Stimulated activated CD8-positive, alpha-beta memory T cell treated with anti-CD3 and anti-CD28 coated beads, Interleukin-4, amount 100 ng/mL, for 4 hours (primary cell): ENCODE measurements around the gene MBD5.

ENCODE experiments used
- DNase-seq, 2 donors: peaks; one replicate each; pipeline ENCODE4 v3.0.0-alpha.2; 2020; ENCODE audit warnings: low read depth in 2 of 2, low spot score in 1 of 2

Gene MBD5

GRCh38 chr2:148218326-148219075 lies 197.6 kb downstream of the MBD5 start:
- no peak for DNase-seq

DNA sequence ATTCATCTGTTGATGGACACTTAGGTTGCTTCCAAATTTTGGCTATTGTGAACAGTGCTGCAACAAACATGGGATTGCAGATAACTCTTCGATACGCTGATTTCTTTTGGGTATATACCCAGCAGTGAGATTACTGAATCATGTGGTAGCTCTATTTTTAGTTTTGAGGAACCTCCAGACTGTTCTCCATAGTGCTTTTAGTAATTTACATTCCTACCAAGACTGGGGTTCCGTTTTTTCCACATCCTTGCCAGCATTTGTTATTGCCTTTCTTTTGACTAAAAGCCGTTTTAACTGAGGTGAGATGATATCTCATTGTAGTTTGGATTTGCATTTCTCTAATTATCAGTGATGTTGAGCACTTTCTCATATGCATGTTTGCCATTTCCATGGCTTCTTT lies 200.3 kb downstream of the MBD5 start:
- DNase-seq, result no peak

DNA sequence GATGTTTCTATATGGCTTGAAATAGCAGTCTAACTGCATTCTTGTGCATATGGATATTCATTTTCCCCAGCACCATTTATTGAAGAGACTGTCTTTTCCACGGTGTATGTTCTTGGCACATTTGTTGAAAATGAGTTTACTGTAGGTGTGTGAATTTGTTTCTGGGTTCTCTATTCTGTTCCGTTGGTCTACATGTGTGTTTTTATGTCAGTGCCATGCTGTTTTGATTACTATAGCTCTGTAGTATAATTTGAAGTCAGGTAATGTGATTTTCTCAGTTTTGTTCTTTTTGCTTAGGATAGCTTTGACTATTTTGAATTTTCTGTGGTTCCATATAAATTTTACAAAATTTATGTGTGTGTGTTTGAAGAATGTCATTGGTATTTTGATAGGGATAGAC lies 201.0 kb downstream of the MBD5 start:
- no peak for DNase-seq

- DNase-seq, result no peak
These were observed 211.0 kb downstream of the MBD5 start for GRCh38 chr2:148231858-148232257.

DNA sequence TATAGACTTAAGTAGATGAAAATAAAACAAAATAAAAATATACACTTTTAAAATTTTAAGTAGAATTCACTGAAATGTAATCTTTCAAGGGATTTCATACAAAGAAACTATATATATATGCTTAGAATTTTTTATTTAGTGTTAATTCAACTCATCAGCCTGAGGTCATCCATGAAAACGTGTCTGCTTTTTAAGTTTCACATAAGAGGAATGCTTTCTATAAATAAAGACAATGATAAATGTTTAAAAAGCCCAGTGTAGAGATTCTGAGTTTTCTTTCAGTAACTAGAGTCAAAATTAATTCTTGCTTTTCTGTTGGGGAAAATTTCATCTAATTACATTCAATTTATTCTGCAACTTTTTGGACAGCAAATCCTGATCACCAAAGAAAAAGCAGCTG lies 213.3 kb downstream of the MBD5 start:
- DNase-seq, result no peak

DNA sequence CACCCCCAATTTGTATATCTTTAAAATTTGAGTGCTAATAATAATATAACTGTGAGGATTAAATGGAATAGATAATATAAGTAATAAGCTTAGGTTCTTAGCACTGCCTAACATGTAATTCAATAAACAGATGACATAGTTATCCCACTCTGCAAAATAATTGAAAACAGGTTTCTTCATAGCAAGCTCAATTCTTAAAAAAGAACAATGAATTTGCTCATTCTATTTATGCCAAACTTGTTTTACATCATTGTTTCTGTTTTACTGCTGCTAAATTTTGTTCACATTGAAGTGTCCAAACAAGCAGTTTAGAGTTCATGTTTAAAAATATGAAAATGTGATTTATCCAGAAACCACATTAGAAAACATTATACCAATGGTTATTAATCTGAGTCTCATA lies 217.0 kb downstream of the MBD5 start:
- no peak for DNase-seq

DNA sequence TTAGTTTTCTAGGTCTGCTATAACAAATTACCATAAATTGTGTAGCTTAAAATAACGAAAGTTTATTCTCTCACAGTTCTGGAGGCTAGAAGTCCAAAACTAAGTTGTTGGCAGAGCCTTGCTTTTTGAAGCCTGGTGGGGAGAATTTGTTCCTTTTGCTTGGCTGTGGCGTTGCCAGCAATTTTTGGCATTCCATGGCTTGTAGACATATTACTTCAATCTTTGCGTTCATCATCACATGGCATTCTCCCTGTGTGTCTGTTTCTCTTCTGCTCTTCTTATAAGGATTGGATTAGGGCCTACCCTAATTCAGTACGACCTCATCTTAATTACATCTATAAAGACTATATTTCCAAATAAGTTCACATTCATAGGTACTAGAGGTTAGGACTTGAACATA lies 217.7 kb downstream of the MBD5 start:
- DNase-seq, result no peak

DNA sequence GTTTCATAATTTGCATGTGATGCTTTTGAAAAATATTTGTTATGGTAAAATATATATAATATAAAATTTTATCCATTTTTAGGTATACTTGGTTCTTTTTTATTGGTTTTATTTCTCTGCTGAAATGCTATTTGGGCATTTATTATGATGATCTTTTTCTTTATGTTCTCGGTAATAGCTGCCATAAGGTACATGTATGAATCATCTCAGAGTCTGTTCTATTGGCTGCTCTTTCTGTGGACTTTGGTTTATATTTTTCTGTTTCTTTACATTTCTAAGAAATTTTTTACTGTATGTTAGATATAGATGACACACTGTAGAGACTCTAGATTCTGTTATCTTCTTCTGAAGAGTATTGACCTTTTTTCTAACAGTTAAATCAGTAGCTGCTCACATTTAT lies 219.9 kb downstream of the MBD5 start:
- DNase-seq, result no peak

GRCh38 chr2:148244593-148245292 lies 223.9 kb downstream of the MBD5 start:
- no peak for DNase-seq

- DNase-seq, result no peak
These were observed 231.1 kb downstream of the MBD5 start for GRCh38 chr2:148251993-148252392.

GRCh38 chr2:148252646-148253045 lies 231.8 kb downstream of the MBD5 start:
- no peak for DNase-seq

DNA sequence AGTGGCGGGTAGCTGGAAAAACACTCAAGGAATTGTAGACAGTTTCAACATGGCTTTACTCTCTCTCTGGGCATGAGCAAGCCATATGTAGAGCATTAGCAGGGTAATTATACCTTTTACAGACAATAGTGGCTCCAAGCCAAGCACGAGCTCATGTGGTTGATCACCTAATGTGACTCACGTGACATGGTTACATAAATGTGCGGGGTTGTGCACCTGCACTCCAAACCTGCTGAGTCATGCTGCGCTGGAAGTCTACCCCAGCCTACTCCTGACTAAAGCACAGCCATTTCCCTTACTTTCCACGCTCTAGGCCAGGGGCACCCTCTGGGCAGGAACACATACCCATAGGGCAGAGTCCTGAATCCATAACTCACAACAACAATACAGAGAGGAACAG lies 232.8 kb downstream of the MBD5 start:
- DNase-seq, result no peak

DNA sequence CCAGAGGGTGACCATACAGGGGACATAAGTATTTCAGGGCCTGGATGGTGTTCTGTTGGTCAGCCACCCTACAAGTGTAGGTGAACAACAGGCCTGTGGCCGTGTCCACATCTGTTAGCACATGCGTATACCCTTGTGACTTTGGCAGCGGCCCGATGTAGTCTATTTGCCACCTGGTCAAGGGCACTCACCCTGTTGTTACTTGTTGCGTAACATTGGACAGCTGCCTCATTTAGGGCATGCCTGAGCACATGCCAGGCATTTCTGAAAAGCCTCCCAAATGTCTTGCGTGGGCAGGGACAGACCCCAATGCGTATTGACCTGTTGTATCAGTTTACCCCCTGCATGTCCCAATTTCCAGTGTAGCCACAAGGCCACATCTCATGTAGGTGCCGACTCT lies 235.0 kb downstream of the MBD5 start:
- no peak for DNase-seq

- no peak for DNase-seq
These were observed 236.4 kb downstream of the MBD5 start for GRCh38 chr2:148257276-148257675.

DNA sequence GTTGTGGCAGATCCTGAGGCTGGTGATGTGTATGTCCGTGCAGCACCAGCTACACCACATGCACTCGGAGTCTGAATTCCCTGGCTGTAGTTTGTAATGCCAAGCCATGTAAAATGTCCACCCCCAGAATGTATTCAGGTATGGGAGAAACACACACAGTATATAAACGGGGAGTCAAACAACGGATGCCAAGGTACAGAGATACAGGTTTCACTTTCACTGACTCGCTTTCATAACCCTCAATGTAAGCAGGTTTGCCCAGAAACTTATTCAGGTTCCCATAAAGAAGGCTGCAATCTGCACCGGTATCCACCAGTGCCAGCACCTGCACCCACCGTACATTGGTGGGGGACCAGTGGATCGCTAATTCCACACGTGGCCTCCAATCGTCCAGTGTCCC lies 237.2 kb downstream of the MBD5 start:
- no peak for DNase-seq

- DNase-seq, result no peak
These were observed 238.8 kb downstream of the MBD5 start for GRCh38 chr2:148259674-148260073.

DNA sequence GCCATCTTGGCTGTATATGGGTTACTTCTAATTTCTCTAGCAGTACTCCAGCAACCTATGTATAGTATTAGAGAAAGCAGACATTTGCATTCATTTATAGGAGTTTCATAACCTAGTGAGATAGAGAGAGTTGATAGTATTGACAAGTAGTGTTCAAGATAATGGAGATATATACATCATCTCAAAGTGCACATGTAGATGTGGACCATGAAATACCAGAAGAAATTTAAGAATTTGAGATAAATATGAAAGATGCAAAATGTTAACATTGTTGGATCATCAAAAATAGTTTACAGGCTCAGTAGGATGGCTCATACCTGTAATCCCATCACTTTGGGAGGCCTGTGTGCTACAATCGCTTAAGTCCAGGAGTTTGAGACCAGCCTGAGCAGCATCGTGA lies 243.0 kb downstream of the MBD5 start:
- DNase-seq, result no peak

DNA sequence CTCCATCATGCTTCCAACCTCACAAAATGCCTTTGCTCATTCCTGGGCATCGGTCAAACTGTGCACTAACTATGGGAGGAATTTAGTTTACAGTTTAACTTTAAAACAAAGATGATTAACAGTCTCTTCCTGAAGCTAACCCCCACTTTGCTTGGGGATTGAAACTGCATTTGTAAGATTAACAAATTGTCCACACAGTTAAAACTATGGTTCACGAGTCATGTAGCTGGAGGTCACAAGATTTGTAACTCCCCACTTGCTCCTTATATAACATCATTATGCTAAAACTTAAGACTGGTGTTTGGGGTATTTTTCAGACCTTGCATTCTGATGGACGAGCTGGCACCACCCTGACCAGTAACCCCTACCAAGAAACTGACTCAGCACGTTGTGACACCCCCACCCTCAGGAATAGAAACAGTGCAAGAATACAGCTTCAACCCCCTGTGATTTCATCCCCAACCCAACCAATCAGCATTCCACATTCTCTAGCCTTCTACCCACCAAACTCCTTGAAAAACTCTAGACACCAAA lies 252.3 kb downstream of the MBD5 start:
- no peak for DNase-seq

- no peak for DNase-seq
These were observed 258.3 kb downstream of the MBD5 start for GRCh38 chr2:148279216-148279615.

GRCh38 chr2:148282201-148282600 lies 261.3 kb downstream of the MBD5 start:
- no peak for DNase-seq

DNA sequence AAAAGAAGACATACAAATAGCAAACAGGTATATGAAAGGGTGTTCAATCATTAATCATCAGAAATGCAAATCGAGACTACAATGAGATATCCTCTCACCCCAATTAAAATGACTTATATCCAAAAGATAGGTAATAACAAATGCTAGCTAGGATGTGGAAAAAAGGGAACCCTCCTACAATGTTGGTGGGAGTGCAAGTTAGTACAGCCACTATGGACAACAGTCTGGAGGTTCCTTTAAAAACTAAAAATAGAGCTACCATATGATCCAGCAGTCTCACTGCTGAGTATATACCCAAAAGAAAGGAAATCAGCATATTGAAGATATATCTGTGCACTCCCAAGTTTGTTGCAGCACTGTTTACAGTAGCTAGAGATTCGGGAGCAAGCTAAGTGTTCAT lies 271.5 kb downstream of the MBD5 start:
- DNase-seq, result no peak

DNA sequence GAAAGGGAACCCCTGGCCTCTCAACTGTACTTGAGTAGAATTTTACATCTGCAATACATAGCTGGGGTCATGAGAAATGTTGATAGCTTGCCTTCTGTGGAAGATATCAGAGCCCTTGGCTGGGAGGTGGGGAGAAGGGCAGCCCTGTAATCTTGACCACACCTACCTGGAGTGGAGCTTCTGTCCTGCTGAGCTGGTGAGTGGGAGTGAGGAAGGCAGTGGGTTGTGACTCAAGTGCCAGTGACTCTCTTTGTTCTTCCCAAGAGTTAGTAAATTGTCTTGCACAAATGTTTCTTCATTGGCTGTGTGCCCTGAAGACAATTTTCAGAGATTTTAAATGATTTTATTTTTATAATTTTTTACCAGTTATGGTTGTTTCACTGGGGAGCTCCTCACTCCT lies 277.3 kb downstream of the MBD5 start:
- no peak for DNase-seq

DNA sequence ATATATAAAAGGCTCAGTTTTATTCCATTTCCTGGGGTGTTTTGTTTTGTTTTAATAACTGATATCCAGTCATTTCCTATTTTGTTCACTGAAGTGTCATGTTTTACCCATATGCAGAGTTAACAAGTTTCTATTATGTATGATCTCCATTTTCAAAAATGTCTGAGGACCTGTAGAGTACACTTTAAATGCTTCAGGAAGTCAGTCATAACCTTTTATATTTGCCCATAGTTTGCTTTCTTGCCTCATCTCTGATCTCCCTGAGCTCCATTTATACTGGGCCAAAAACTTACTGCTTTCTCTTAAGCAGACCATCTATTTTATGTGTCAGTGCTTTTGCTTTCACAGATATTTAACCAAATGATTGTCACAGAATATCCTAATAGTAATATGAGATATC lies 278.7 kb downstream of the MBD5 start:
- no peak for DNase-seq
